ENCODE measurements around the gene POLG2. TPM values are rescaled to one million over a fixed set of nuclear protein-coding genes. Genes with fewer than 3 reads are reported as not detected.

Gene POLG2
- total and polyA plus RNA-seq, 9 of the 15 experiments (the other 6 are each of a cell fraction or from before 2014, with no cell fraction given): 13.4 to 44.8 (median 37.0) TPM

DNA sequence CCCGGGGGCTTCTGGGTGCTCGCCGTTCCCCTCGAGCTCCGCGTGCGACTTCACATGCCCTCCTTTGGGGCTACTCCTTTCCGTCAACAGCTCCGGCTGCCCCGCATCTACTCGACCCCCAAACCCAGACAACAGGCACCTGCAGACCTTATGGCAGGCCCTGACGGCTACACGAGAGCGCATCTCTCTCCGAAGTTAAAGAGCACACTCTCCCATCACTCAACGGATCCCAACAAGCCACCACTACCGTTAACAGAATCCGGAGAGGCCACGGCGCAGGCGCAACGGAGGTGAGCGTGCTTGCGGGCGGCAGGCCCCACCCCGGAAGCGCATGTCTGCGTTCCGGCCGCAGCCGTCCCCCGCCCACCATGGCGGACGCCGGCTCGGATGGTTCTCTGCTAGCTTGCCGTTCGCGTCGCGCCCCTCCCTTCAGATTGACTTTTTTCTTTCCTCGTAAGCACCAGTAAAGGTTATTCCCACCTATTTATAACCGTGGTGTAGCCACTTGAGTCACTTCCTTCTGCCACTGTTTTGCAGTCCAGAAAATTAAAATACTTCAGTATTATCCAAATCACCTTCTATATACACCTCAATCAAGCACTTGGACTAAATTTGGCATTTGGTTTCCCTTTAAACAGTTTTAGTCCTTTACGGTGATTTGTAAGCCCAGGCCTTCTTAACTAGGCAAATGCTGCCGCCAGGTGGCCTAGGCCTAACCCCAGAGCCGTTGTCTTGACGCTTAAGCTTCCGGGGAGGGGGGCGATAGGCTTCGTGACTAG, at the start of gene POLG2 (continued):
- TF ChIP-seq, protein P1, sequence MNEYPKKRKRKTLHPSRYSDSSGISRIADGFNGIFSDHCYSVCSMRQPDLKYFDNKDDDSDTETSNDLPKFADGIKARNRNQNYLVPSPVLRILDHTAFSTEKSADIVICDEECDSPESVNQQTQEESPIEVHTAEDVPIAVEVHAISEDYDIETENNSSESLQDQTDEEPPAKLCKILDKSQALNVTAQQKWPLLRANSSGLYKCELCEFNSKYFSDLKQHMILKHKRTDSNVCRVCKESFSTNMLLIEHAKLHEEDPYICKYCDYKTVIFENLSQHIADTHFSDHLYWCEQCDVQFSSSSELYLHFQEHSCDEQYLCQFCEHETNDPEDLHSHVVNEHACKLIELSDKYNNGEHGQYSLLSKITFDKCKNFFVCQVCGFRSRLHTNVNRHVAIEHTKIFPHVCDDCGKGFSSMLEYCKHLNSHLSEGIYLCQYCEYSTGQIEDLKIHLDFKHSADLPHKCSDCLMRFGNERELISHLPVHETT (CRISPR knock-in tag; conservative IDR thresholded peaks at IDR 0.05 in 1 of 2, IDR thresholded peaks at IDR 0.05 in 1 of 2): peak in 1 of 2 experiments; percentile 79; a peak in 2 of 4 replicates
- TF ChIP-seq ZNF764 (CRISPR knock-in tag; IDR thresholded peaks at IDR 0.05; ENCODE audit: low read depth) (0 out of 2 replicates have a peak, but pooled peaks have one; percentile 49), SP1 (CRISPR knock-in tag; IDR thresholded peaks at IDR 0.05) (peak; percentile 93), PHTF2 (CRISPR knock-in tag; IDR thresholded peaks at IDR 0.05) (peak; percentile 76; the same call in 1 of the 2 replicates), PHF21A (IDR thresholded peaks at IDR 0.05; ENCODE audit: borderline replicate concordance, low read depth) (peak; percentile 89), ZMIZ1 (IDR thresholded peaks at IDR 0.05; ENCODE audit: low read depth in 2 of 2, low read length in 2 of 2) (peak in 1 of 2 experiments; percentile 51; a peak in 1 of 4 replicates), THRAP3 (IDR thresholded peaks at IDR 0.05; ENCODE audit: borderline replicate concordance) (peak; percentile 84), MYC (IDR thresholded peaks at IDR 0.05; ENCODE audit: low read depth, low read length) (peak; percentile 88), MYC (CRISPR knock-in tag; IDR thresholded peaks at IDR 0.05; ENCODE audit: borderline replicate concordance, low read depth) (0 out of 2 replicates have a peak, but pooled peaks have one; percentile 29), ZFP91 (CRISPR knock-in tag; IDR thresholded peaks at IDR 0.05) (0 out of 2 replicates have a peak, but pooled peaks have one; percentile 29), CBFA2T3 (IDR thresholded peaks at IDR 0.05) (no peak)
- TF ChIP-seq, protein P2, sequence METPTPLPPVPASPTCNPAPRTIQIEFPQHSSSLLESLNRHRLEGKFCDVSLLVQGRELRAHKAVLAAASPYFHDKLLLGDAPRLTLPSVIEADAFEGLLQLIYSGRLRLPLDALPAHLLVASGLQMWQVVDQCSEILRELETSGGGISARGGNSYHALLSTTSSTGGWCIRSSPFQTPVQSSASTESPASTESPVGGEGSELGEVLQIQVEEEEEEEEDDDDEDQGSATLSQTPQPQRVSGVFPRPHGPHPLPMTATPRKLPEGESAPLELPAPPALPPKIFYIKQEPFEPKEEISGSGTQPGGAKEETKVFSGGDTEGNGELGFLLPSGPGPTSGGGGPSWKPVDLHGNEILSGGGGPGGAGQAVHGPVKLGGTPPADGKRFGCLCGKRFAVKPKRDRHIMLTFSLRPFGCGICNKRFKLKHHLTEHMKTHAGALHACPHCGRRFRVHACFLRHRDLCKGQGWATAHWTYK (CRISPR knock-in tag; IDR thresholded peaks at IDR 0.05): 0 out of 2 replicates have a peak, but pooled peaks have one; percentile 12
- TF ChIP-seq, protein P3, sequence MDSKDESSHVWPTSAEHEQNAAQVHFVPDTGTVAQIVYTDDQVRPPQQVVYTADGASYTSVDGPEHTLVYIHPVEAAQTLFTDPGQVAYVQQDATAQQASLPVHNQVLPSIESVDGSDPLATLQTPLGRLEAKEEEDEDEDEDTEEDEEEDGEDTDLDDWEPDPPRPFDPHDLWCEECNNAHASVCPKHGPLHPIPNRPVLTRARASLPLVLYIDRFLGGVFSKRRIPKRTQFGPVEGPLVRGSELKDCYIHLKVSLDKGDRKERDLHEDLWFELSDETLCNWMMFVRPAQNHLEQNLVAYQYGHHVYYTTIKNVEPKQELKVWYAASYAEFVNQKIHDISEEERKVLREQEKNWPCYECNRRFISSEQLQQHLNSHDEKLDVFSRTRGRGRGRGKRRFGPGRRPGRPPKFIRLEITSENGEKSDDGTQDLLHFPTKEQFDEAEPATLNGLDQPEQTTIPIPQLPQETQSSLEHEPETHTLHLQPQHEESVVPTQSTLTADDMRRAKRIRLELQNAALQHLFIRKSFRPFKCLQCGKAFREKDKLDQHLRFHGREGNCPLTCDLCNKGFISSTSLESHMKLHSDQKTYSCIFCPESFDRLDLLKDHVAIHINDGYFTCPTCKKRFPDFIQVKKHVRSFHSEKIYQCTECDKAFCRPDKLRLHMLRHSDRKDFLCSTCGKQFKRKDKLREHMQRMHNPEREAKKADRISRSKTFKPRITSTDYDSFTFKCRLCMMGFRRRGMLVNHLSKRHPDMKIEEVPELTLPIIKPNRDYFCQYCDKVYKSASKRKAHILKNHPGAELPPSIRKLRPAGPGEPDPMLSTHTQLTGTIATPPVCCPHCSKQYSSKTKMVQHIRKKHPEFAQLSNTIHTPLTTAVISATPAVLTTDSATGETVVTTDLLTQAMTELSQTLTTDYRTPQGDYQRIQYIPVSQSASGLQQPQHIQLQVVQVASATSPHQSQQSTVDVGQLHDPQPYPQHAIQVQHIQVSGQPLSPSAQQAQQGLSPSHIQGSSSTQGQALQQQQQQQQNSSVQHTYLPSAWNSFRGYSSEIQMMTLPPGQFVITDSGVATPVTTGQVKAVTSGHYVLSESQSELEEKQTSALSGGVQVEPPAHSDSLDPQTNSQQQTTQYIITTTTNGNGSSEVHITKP (IDR thresholded peaks at IDR 0.05; ENCODE audit: partially characterized antibody): no peak
